Measurements from ENCODE around the gene KRT38. TPM values are rescaled to one million over a fixed set of nuclear protein-coding genes. Genes with fewer than 3 reads are reported as not detected.

Gene KRT38
- total and polyA plus RNA-seq, 2 of the 8 experiments (the other 6 are each of a cell fraction or from before 2014, with no cell fraction given), result not detected

- TF ChIP-seq CHD7 (IDR thresholded peaks at IDR 0.05; ENCODE audit: insufficient replicate concordance, low read length), result no peak
- no peak for TF ChIP-seq GTF2F1 (IDR thresholded peaks at IDR 0.05; ENCODE audit: borderline replicate concordance, low read depth, low read length)
- no peak for TF ChIP-seq KDM5A (IDR thresholded peaks at IDR 0.05; ENCODE audit: low read length)
- no peak for TF ChIP-seq ASH2L (IDR thresholded peaks at IDR 0.05; ENCODE audit: low read length)
- no peak for TF ChIP-seq CTBP2 (IDR thresholded peaks at IDR 0.05; ENCODE audit: borderline replicate concordance, insufficient read depth, insufficient read length, low read length)
- TF ChIP-seq, protein P1, sequence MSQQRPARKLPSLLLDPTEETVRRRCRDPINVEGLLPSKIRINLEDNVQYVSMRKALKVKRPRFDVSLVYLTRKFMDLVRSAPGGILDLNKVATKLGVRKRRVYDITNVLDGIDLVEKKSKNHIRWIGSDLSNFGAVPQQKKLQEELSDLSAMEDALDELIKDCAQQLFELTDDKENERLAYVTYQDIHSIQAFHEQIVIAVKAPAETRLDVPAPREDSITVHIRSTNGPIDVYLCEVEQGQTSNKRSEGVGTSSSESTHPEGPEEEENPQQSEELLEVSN (IDR thresholded peaks at IDR 0.05), result no peak
Measured at GRCh38 chr17:41416479-41416878, 24.3 kb downstream of the KRT38 start (continued).

Measured in H1 (cell line).